SKM-1 (cell line): ENCODE results near the gene SLC25A33.
"Not testable (repeated sequence)": the region's sequence is repeated elsewhere in the genome, so short reads cannot be mapped to it uniquely, and the experiment has no call there.

Experiments used
- DNase-seq: peaks from one replicate; lab custom pipeline; 2025; ENCODE audit not compliant: unreplicated experiment; lab: John Stamatoyannopoulos, UW

The SLC25A33 gene

GRCh38 chr1:9539829-9540550, 725 bp downstream of the SLC25A33 start:
- no peak for DNase-seq

- DNase-seq, result no peak
Measured at GRCh38 chr1:9542430-9542829, 3.2 kb downstream of the SLC25A33 start.

DNA sequence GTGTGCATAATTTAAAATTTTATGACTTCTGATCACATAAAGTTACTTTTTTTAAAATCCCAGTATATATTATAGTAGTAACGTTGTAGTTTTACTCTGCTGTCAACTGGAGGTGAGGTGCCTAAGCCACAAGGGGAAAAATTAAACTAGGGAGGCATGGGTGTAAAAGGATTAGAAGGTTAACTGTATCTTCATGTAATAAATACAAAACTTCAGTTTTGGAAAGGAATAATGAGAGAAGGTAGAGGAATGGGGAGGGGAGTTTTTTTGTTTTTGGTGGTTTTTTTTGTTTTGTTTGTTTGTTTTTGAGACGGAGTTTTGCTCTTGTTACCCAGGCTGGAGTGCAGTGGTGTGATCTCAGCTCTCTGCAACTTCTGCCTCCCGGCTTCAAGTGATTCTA, 5.7 kb downstream of the SLC25A33 start:
- no peak for DNase-seq

- no peak for DNase-seq
Measured at GRCh38 chr1:9549955-9550546, 10.8 kb downstream of the SLC25A33 start.

DNA sequence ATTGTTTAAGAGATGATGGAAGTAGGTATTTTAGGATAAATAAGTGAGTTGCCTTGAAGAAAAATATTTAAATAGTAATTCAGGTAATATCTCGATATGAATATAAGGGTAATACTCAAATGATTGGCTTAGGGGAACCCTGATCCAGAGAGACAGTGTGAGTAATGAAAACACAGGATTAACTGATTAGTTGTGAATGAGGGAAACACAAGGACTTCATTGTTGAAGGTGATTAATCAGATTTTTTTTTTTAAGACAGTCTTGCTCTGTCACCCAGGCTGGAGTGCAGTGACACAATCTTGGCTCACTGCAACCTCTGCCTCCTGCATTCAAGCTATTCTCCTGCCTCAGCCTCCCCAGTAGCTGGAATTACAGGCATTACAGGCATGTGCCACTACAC, 12.7 kb downstream of the SLC25A33 start:
- DNase-seq, result no peak

DNA sequence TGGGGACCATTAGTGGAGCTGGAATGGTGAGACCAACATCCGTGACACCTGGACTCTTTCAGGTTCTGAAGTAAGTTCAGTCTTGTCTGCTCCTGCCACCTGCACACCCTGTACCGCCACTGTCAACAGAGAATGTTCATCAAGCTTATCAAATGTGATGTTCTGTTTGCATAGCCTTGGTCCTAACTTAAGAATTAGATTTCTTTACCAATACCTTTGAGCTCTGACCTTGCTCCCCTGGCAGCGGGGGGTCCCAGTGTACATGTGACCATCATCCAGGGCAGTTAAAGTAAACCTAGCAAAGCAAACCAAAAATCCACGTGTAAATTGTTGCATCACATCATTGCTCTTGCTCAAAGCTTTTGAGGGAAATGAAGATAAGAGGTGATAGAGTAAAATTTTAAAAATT, 14.5 kb downstream of the SLC25A33 start:
- DNase-seq, result no peak

DNA sequence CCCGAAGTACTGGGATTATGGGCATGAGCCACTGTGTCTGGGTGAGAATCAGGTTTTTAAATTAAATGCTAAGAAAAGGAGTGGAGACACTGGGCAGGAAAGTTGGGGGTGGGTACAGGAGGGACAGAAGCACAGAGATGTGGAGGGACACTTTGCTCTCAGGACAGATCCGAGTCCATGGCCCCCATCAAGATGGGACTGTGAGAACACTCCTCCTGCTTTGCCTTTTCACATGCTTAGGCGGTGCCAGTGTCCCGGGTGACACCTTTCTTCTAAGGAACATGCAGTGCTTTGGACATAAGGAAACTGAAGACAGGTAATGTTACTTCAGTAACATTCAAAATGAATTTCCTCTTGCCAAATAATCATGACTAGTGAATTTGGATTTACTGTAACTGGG, 16.7 kb downstream of the SLC25A33 start:
- no peak for DNase-seq

DNA sequence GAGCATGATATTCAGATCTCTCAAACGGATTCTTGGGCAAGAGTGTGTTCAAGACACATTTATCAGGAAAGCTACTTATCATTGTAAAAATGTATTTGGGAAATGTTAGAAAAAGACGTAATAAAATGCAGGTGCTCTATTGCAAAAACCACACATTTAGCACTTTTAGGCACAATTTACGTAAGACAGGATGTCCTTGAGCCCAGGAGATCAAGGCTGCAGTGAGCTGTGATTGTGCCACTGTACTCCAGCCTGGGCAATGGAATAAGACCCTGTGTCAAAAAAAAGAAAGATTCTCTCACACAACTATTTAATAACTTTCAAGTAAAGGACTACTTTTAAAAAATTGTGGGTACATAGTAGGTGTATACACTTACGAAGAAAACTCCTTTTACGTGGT, 18.4 kb downstream of the SLC25A33 start:
- DNase-seq, result no peak

GRCh38 chr1:9558271-9558945, 19.1 kb downstream of the SLC25A33 start:
- no peak for DNase-seq

DNA sequence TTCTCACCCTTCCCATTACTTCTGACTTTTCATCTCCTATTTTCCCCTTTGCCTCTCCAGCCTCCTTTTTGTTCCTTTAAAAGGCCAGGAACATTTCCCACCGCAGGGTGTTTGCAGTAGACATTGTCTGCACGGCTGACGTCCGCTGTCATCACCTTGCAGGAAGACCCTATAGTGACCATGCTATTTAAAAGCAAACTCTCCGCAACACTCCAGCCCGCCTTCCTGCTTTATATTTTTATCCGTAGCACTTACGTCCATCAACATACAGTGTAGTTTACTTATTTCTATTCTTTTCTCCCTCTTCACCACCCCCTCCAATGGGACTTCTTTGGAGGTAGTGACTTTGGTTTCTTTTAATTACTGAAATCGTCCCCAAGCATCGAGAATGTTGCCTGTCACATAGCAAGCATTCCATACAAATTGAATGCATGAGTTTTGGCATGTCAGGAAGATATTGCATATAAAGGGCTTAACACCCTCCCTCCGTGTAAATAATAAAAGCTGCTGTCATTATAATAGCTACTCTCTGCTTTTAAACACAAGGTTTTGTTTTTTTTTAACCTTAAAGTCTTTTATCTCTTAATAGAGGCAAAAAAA, 19.8 kb downstream of the SLC25A33 start:
- no peak for DNase-seq

DNA sequence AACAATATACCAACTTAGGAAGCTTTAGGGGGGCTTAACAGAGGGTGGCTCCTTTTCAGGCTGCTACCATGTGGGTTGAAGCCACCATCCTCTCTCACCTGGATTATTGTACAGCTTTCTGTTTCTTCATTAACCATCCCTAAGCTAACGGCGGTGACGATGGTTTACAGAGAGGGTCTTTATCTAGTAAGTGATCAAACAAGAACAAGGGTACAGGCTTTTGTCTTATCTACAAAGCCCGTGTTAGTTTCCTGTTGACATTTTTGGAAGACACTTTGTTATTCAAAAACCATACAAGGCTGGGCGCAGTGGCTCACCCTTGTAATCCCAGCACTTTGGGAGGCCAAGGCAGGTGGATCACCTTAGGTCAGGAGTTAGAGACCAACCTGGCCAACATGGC, 20.4 kb downstream of the SLC25A33 start:
- DNase-seq, result no peak

DNA sequence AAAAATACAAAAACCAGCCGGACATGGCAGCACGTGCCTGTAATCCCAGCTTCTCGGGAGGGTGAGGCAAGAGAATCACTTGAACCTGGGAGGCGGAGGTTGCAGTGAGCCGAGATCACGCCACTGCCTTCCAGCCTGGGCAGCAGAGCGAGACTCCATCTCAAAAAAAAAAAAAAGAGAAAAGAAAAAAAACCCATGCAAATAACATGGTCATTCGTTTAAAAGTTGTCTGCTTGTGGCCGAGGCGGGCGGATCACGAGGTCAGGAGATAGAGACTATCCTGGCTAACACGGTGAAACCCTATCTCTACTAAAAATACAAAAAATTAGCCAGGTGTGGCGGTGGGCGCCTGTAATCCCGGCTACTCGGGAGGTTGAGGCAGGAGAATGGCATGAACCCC, 20.8 kb downstream of the SLC25A33 start:
- not testable (repeated sequence) for DNase-seq

DNA sequence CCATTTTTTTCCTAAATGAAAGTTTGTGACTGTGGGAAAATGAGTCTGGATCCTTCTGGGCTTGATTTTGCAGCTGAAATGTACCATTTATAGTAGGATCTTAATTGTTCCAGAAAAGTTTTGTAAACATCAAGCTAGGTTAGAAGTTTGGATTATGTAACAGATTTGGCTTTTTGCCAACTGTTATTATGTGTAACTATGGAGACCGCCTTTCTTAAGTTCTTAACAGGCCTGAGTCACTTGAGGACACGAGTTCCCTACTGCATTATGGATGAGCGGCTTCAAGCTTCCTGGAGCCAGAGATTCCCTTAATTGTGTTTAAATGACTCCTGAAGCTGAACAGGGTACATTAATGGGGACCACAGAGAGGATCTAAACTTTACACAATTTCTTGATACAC, 22.2 kb downstream of the SLC25A33 start:
- DNase-seq, result no peak

DNA sequence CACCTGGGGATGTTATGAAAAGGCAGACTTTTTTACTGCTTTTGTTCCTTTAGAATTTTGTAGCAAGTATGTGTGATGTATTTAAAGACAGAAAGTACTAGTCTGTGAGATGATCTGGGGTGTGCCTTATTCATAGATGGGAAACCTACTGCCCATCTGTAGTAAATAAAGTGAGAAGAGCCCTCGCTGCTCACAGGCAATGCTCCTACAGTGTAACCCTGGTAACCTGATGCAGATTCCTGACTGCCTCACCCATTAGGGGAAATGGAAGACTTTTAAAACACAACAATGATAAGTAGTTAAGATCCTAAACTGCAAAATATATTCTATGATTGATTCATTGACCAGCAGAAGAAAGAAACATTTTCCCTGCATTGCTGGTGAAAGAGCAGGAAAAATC, 30.0 kb downstream of the SLC25A33 start:
- no peak for DNase-seq

- not testable (repeated sequence) for DNase-seq
Measured at GRCh38 chr1:9570886-9571529, 31.7 kb downstream of the SLC25A33 start.

GRCh38 chr1:9573723-9574122, 34.5 kb downstream of the SLC25A33 start:
- DNase-seq, result no peak

DNA sequence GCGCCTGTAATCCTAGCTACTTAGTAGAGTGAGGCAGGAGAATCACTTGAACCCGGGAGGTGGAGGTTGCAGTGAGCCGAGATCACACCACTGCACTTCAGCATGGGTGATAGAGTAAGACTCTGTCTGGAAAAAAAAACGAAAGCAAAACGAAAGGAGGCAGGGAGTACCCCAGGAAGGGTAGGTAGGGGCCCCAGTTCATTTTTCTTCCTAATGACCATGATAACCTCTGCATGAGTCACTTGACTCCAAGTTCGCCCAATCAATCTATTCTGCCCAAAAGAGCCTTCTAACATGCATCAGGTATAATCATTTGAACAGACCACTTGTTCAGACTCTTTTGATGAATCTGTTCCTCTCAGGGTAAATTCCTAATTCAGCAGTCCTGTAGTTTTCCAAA, 36.2 kb downstream of the SLC25A33 start:
- DNase-seq, result no peak

DNA sequence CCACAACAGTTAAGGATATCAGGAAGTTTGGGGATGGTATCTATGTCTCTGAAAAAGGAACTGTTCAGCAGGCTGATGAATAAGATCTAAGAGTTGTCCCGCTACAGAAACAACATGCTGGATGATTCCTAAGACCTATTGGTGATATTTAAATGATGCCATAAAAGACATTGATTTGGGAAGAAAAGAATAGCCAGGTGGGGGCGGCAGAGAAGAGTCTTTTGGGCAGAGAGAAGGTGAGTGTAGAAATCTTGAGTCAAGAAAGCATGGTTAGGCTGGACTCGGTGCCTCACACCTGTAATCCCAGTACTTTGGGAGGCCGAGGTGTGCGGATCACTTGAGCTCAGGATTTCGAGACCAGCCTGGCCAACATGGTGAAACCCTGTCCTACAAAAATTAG, 37.6 kb downstream of the SLC25A33 start:
- DNase-seq, result no peak

- no peak for DNase-seq
Measured at GRCh38 chr1:9577423-9577822, 38.2 kb downstream of the SLC25A33 start.

GRCh38 chr1:9580942-9581341, 41.7 kb downstream of the SLC25A33 start:
- DNase-seq, result no peak

DNA sequence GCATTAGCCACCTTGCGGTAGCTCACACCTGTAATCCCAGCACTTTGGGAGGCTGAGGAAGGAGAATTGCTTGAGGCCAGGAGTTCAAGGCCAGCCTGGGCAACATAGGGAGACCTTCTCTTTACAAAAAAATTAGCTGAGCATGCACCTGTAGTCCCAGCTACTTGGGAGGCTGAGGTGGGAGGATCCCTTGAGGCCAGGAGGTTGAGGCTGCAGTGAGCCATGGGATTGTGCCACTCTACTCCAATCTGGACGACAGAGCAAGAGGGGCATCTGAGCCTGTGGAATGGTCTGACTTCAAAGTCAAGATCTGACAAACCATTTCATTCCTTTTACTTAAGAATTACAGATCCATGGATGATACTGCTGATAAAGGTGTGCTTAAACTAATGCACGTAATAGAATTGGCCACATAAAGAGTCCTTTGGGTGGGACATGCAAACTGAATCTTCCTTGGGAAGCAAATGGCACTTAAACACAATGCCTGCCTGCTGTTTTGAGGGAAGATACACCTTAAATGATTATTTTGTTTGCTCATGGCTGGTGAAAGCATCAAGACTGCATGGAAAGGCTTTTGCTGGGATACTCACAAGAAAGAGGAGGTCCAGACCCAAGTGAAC, 47.0 kb downstream of the SLC25A33 start:
- no peak for DNase-seq
